H1 (cell line): Measurements from ENCODE around the gene FGGY. TPM values are rescaled to one million over a fixed set of nuclear protein-coding genes. Genes with fewer than 3 reads are reported as not detected.

Source experiments
- CTCF ChIA-PET: fragments of 300-600 bp; sonication (Branson Sonifier 250); formaldehyde crosslinking; loops from one replicate; lab custom pipeline; 2021; ENCODE audit not compliant: partially characterized antibody; lab: Charles Lee
- POLR2A ChIA-PET: fragments of 300-600 bp; sonication (Branson Sonifier 250); formaldehyde crosslinking; loops from one replicate; lab custom pipeline; 2021; ENCODE audit warnings: inconsistent platforms; ENCODE audit not compliant: partially characterized antibody; lab: Charles Lee
- DNase-seq, 2 experiments: peaks; one replicate each; pipeline versions ENCODE4 v3.0.0 to v3.0.0-alpha.2; 2010 to 2022; ENCODE audit warnings: low spot score in 2 of 2, low read depth in 1 of 2, mixed read lengths in 1 of 2
- FAIRE-seq: peaks from 2 replicates; lab custom pipeline; 2011; peaks lifted over from hg19 to GRCh38; lab: Jason Lieb, UNC
- H2AFZ ChIP-seq: 2 replicates; pipeline ENCODE4 v1.8.1; 2012; ENCODE audit warnings: low read length, inconsistent platforms
- H2AK5ac ChIP-seq: 2 replicates; pipeline ENCODE4 v1.6.1; 2013; ENCODE audit warnings: low read depth, low read length
- H2BK120ac ChIP-seq: replicated peaks from 2 replicates; pipeline ENCODE3; 2013; ENCODE audit warnings: low read depth, low read length, inconsistent platforms
- H2BK12ac ChIP-seq: 2 replicates; pipeline ENCODE4 v1.6.1; 2013; ENCODE audit warnings: low read depth, low read length
- H2BK15ac ChIP-seq: 2 replicates; pipeline ENCODE4 v1.6.1; 2013; ENCODE audit warnings: low read length
- H2BK20ac ChIP-seq: 2 replicates; pipeline ENCODE4 v1.6.1; 2013; ENCODE audit warnings: low read length
- H2BK5ac ChIP-seq: 2 replicates; pipeline ENCODE4 v1.6.1; 2013; ENCODE audit warnings: low read depth, low read length
- H3K14ac ChIP-seq: 2 replicates; pipeline ENCODE4 v1.6.1; 2013; ENCODE audit warnings: inconsistent platforms; ENCODE audit not compliant: insufficient read length
- H3K18ac ChIP-seq: 2 replicates; pipeline ENCODE4 v1.6.1; 2013; ENCODE audit warnings: low read length; ENCODE audit errors: extremely low read depth
- H3K23ac ChIP-seq: 2 replicates; pipeline ENCODE4 v1.6.1; 2013; ENCODE audit warnings: inconsistent platforms; ENCODE audit not compliant: insufficient read length
- H3K23me2 ChIP-seq: 2 replicates; pipeline ENCODE4 v1.6.1; 2013; ENCODE audit warnings: low read depth, low read length
- H3K27ac ChIP-seq: 2 replicates; pipeline ENCODE4 v1.6.1; 2011; ENCODE audit warnings: low read depth, low read length, inconsistent platforms
- H3K27me3 ChIP-seq, 4 experiments: replicated peaks in 1 of 4; 1 replicate in 1 of 4; 2 replicates in 3 of 4; pipeline versions ENCODE4 v1.6.1 to v1.8.1; 2011 to 2013; ENCODE audit warnings: low read length in 3 of 4, mild to moderate bottlenecking in 3 of 4, inconsistent platforms in 2 of 4, mixed read lengths in 2 of 4, moderate library complexity in 1 of 4; ENCODE audit not compliant: control insufficient read depth in 3 of 4, insufficient read depth in 3 of 4; ENCODE audit errors: extremely low read depth in 1 of 4
- H3K36me3 ChIP-seq, 4 experiments: 2 replicates each; pipeline versions ENCODE4 v1.6.1 to v1.8.1; 2011 to 2013; ENCODE audit warnings: mild to moderate bottlenecking in 4 of 4, low read length in 3 of 4, moderate library complexity in 2 of 4, control low read depth in 1 of 4, inconsistent platforms in 1 of 4; ENCODE audit not compliant: insufficient read depth in 4 of 4, control insufficient read depth in 2 of 4
- H3K4ac ChIP-seq: replicated peaks from 2 replicates; pipeline ENCODE3; 2013; ENCODE audit warnings: low read length, low read depth, mixed read lengths, inconsistent platforms; ENCODE audit not compliant: insufficient read length
- H3K4me1 ChIP-seq, 4 experiments: replicated peaks in 1 of 4; 1 replicate in 1 of 4; 2 replicates in 3 of 4; pipeline versions ENCODE4 v1.6.1 to v1.8.1; 2011 to 2013; ENCODE audit warnings: low read length in 3 of 4, inconsistent platforms in 2 of 4, mixed read lengths in 1 of 4; ENCODE audit not compliant: insufficient read depth in 4 of 4, control insufficient read depth in 3 of 4
- H3K4me2 ChIP-seq, 2 experiments: 2 replicates each; pipeline versions ENCODE4 v1.6.1 to v1.8.1; 2011 to 2013; ENCODE audit warnings: low read depth in 2 of 2, low read length in 2 of 2, control low read depth in 1 of 2, inconsistent platforms in 1 of 2, mild to moderate bottlenecking in 1 of 2; ENCODE audit not compliant: insufficient read depth in 1 of 2
- H3K4me3 ChIP-seq, 4 experiments: fragments of 200-600, 300-600 bp in 1 of 4; sonication (generic), shearing (Covaris generic), sonication (Bioruptor Twin) in 1 of 4; 2 replicates each; pipeline versions ENCODE4 v1.5.1 to v1.8.1; 2011 to 2016; ENCODE audit warnings: low read length in 4 of 4, low read depth in 3 of 4, control low read depth in 2 of 4, inconsistent platforms in 2 of 4, mild to moderate bottlenecking in 2 of 4, mixed read lengths in 1 of 4, moderate library complexity in 1 of 4; ENCODE audit not compliant: insufficient read depth in 2 of 4; ENCODE audit errors: extremely low read depth in 1 of 4
- H3K56ac ChIP-seq: replicated peaks from 2 replicates; pipeline ENCODE3; 2013; ENCODE audit warnings: low read depth, mild to moderate bottlenecking, mixed read lengths, low read length, inconsistent platforms; ENCODE audit not compliant: insufficient read length
- H3K79me1 ChIP-seq: 2 replicates; pipeline ENCODE4 v1.6.1; 2013; ENCODE audit warnings: low read depth, low read length, control low read depth
- H3K79me2 ChIP-seq, 2 experiments: 2 replicates each; pipeline versions ENCODE4 v1.6.1 to v1.8.1; 2012 to 2013; ENCODE audit warnings: low read length in 2 of 2, mild to moderate bottlenecking in 2 of 2, inconsistent platforms in 1 of 2; ENCODE audit not compliant: insufficient read depth in 2 of 2, control insufficient read depth in 1 of 2
- H3K9ac ChIP-seq, 4 experiments: replicated peaks in 1 of 4; 1 replicate in 1 of 4; 2 replicates in 3 of 4; pipeline versions ENCODE4 v1.6.1 to v1.8.1; 2011 to 2013; ENCODE audit warnings: low read depth in 3 of 4, low read length in 3 of 4, control low read depth in 2 of 4, mild to moderate bottlenecking in 2 of 4, moderate library complexity in 2 of 4, inconsistent platforms in 1 of 4; ENCODE audit errors: extremely low read depth in 1 of 4
- H3K9me3 ChIP-seq, 2 experiments: 2 replicates each; pipeline versions ENCODE4 v1.6.1 to v1.8.1; 2012 to 2013; ENCODE audit warnings: mild to moderate bottlenecking in 2 of 2, moderate library complexity in 2 of 2, control low read depth in 1 of 2, inconsistent platforms in 1 of 2, low read depth in 1 of 2, low read length in 1 of 2, mixed read lengths in 1 of 2; ENCODE audit not compliant: insufficient read depth in 2 of 2
- H4K20me1 ChIP-seq, 2 experiments: replicated peaks in 1 of 2; 2 replicates each; pipeline versions ENCODE3 to v1.8.1; 2011 to 2013; ENCODE audit warnings: inconsistent platforms in 2 of 2, low read length in 2 of 2, mild to moderate bottlenecking in 1 of 2; ENCODE audit not compliant: insufficient read depth in 2 of 2, control insufficient read depth in 1 of 2
- H4K5ac ChIP-seq: 2 replicates; pipeline ENCODE4 v1.6.1; 2013; ENCODE audit warnings: low read length, low read depth, mixed read lengths, inconsistent platforms; ENCODE audit not compliant: insufficient read length
- H4K8ac ChIP-seq: 2 replicates; pipeline ENCODE4 v1.8.0; 2013; ENCODE audit warnings: mild to moderate bottlenecking, moderate library complexity, low read length, inconsistent platforms; ENCODE audit not compliant: insufficient read depth; ENCODE audit errors: extremely low read depth
- H4K91ac ChIP-seq: replicated peaks from 2 replicates; pipeline ENCODE3; 2013; ENCODE audit warnings: low read length, mixed read lengths, inconsistent platforms; ENCODE audit not compliant: insufficient read length
- CBX8 ChIP-seq: fragments of 300-800, 300-1000 bp; sonication (generic); IDR thresholded peaks from 2 replicates; pipeline ENCODE4 v1.7.1; 2016; ENCODE audit warnings: low read depth, low read length, borderline replicate concordance
- CREB1 ChIP-seq: IDR thresholded peaks from 2 replicates; pipeline ENCODE4 v1.6.1; 2012; ENCODE audit warnings: inconsistent platforms
- GABPA ChIP-seq: IDR thresholded peaks from 2 replicates; pipeline ENCODE4 v1.6.1; 2011; ENCODE audit warnings: mild to moderate bottlenecking, low read length, moderate library complexity, borderline replicate concordance; ENCODE audit not compliant: insufficient read depth
- POLR2A ChIP-seq, 2 experiments: IDR thresholded peaks; 1 replicate in 1 of 2; 2 replicates in 1 of 2; pipeline ENCODE4 v1.6.1; 2011; ENCODE audit warnings: low read depth in 2 of 2, low read length in 2 of 2, mild to moderate bottlenecking in 2 of 2; ENCODE audit errors: control extremely low read depth in 1 of 2
- SIN3A ChIP-seq, 2 experiments: IDR thresholded peaks in 1 of 2; conservative IDR thresholded peaks in 1 of 2; 2 replicates each; pipeline ENCODE4 v1.6.1; 2011 to 2012; ENCODE audit warnings: low read length in 2 of 2, improper control_type of control experiment in 1 of 2, low read depth in 1 of 2, mild to moderate bottlenecking in 1 of 2
- SP2 ChIP-seq: IDR thresholded peaks from 2 replicates; pipeline ENCODE4 v1.6.1; 2012; ENCODE audit warnings: mild to moderate bottlenecking, low read length, inconsistent platforms
- WGBS, 2 experiments: shearing (Covaris generic) in 1 of 2; methylation state at CpG; one replicate each; pipeline versions ENCODE4 v1.1.6 to v1.1.7; 2013 to 2015; ENCODE audit warnings: low lambda C conversion rate in 2 of 2, mixed read lengths in 2 of 2, inconsistent platforms in 1 of 2, low coverage in 1 of 2, missing lambda C conversion rate in 1 of 2; ENCODE audit not compliant: insufficient replicate concordance in 2 of 2, insufficient coverage in 1 of 2, insufficient read length in 1 of 2; ENCODE audit errors: extremely low coverage in 1 of 2, missing lambda C conversion rate in 1 of 2; 5-methylcytosine and 5-hydroxymethylcytosine counted together
- polyA plus RNA-seq, 7 experiments: library from polyadenylated mRNA; depleted of rRNA in 3 of 7; stranded (reverse) in 5 of 7; unstranded in 2 of 7; fragments of >200 nt in 5 of 7; fragments of 200-250 nt in 2 of 7; gene quantifications; 1 replicate in 5 of 7; 2 replicates in 1 of 7; 4 replicates in 1 of 7; pipeline versions ENCODE4 v1.2.1 to v1.2.3, GENCODE V29; 2011 to 2013; ENCODE audit warnings: missing spikeins in 2 of 7, mixed read lengths in 2 of 7
- total RNA-seq: library from RNA; stranded (reverse); fragmentation: NEBNext Ultra II Directional; extraction: Animal tissue kit (Norgen Biotek cat#: 25700); gene quantifications from 2 replicates; pipeline ENCODE4 v1.2.1, GENCODE V29; 2021

FGGY gene
- total and polyA plus RNA-seq, 2 of the 8 experiments (the other 6 are each of a cell fraction or from before 2014, with no cell fraction given), result 10.3 to 12.5 TPM

GRCh38 chr1:59249396-59250137, 47.3 kb upstream of the FGGY start:
- Histone ChIP-seq H3K79me1 (no peaks in the 10 kb centered on the region), H2AK5ac (no peak overlapping the region), H3K14ac (no peak overlapping the region), H4K91ac (no peak overlapping the region), H3K4me2 (no peak overlapping the region), H2BK20ac (no peak overlapping the region), H3K9me3 (peaks cover 6 to 9% of the 10 kb centered on the region in 2 experiments), H2AFZ (no peak overlapping the region), H3K4me3 (no peak overlapping the region), H3K36me3 (no peaks in the 10 kb centered on the region), H3K4me1 (no peaks in the 10 kb centered on the region), H4K20me1 (no peaks in the 10 kb centered on the region), H4K5ac (no peak overlapping the region), H3K23ac (no peak overlapping the region), H2BK120ac (no peak overlapping the region), H3K56ac (no peak overlapping the region), H2BK12ac (no peak overlapping the region), H4K8ac (no peak overlapping the region), H2BK5ac (no peak overlapping the region), H3K27me3 (no peaks in the 10 kb centered on the region), H3K27ac (no peak overlapping the region), H3K23me2 (no peaks in the 10 kb centered on the region), H3K18ac (no peak overlapping the region), H3K4ac (no peak overlapping the region), H2BK15ac (no peak overlapping the region), H3K79me2 (no peaks in the 10 kb centered on the region), H3K9ac (no peak overlapping the region)
- ChIA-PET POLR2A (no interaction called here), CTCF (no interaction called here)
- FAIRE-seq (no peak), DNase-seq (no peak)
- 89% methylated on average over 4 of the region's 4 CpGs; no CpG with 5 or more reads in 1 of the 2 experiments for WGBS, 2 experiments
- TF ChIP-seq POLR2A (IDR thresholded peaks at IDR 0.05; ENCODE audit: control extremely low read depth in 1 of 2, low read depth in 2 of 2, low read length in 2 of 2), result no peak
- no peak for TF ChIP-seq CBX8
- no peak for TF ChIP-seq SP2
- TF ChIP-seq CREB1, result no peak
- TF ChIP-seq SIN3A (conservative IDR thresholded peaks at IDR 0.05 in 1 of 2, IDR thresholded peaks at IDR 0.05 in 1 of 2; ENCODE audit: low read depth in 1 of 2, low read length in 2 of 2), result no peak
- no peak for TF ChIP-seq GABPA
